Posterior vena cava (tissue), 2 donors: Measurements from ENCODE around the gene SMG7. TPM values are rescaled to one million over a fixed set of nuclear protein-coding genes. Genes with fewer than 3 reads are reported as not detected.

Experiments
- DNase-seq: peaks from one replicate; pipeline ENCODE4 v3.0.0-alpha.2; 2020; ENCODE audit warnings: low spot score
- intact Hi-C, 2 donors: fragments of 100-400 bp; cut with DNase I; formaldehyde crosslinking; loops; one replicate each; pipeline versions ENCODE4 v1.14.1 to v1.14.2; 2022 to 2023
- total RNA-seq, 2 donors: library from RNA; stranded (reverse); fragmentation: NEBNext Ultra II Directional; extraction: Animal tissue kit (Norgen Biotek cat#: 25700); gene quantifications; one replicate each; pipeline ENCODE4 v1.2.1, GENCODE V29; 2021
- donor health status: DM: yes; HTN: yes; CAD: no.
- donor health status: DM: yes; HTN: yes; CAD: no.

The SMG7 gene
- total RNA-seq, 2 donors from 2014 or later = 27.9 to 34.3 TPM

DNA sequence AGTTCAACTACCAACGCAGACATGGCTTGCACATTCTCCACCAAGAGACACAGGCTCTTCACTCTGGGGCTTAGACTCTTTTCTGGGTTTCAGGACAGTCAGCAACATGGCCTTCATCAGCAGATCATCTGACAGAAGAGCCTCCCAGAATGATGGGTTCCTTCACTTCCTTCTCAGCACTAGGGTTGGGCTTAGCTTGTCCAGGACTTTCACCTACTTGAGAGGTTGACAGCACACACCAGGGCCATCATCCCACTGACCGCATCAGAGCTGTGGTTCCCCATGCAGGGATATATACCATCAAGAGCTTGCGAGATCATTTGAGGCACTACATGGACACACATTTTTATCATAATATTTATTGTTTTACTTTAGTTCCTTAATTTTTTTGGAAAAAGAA lies 128.3 kb downstream of the SMG7 start:
- intact Hi-C loops = no loop called here
- DNase-seq = no peak

DNA sequence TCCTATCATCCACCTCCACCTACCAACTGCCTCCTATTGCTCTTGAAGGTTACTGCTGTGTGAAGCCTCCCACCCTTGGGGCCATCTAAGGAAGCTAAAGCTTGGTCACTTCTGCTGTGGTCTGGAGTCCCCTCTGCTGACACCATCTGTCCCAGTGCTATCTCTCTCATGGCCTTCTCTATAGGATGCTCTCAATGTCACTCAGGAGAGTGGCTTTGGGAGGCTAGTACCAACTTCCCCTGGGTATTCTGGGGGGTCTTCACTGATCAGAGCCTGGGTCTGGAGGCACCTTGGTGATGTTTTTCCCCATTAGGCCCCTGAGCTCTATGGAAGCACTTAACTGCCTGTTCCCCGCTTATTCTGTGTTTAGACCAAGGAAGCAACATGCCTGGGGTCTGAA lies 130.2 kb downstream of the SMG7 start:
- no peak for DNase-seq
- intact Hi-C loops = no loop called here

Other genes starting within 250 kb of the SMG7 start
- gene NMNAT2, start 54.1 kb upstream of the SMG7 start, total RNA-seq = 1 to 10 TPM in 1 of 2 donors, under 1 TPM in 1; 0.60 to 1.1 TPM
- gene NCF2, start 118.0 kb downstream of the SMG7 start, total RNA-seq = 10 to 100 TPM; 12.8 to 26.2 TPM
- gene ARPC5, start 163.3 kb downstream of the SMG7 start, total RNA-seq = 100 to 1,000 TPM; 118 TPM
- gene APOBEC4, start 180.8 kb downstream of the SMG7 start, total RNA-seq = not detected